Stimulated activated naive CD4-positive, alpha-beta T cell treated with Interleukin-2 at 50 U/mL for 16 hours (primary cell): Measurements from ENCODE around the gene CLEC2D.
"Not testable (repeated sequence)": the region's sequence is repeated elsewhere in the genome, so short reads cannot be mapped to it uniquely, and the experiment has no call there.

Source experiments
- DNase-seq: peaks from one replicate; lab custom pipeline; 2025; lab: John Stamatoyannopoulos, UW

The CLEC2D gene

DNA sequence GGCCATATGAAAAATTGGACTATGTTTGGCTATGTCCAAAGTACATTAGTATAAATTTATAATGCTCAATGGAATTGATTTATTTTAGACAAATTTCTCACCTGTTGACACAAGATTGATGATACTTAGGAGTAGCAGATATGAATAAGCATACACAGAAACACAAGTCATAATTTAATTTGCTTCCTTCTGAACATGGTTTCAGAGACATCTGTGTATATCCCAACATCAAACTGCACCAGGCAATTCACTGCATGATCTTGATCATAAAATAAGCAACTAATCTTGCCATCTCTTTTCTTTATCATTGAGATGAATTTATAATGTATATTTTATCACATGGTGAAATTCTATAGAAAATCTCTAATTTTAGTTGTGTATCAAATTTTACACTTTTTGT, 59.6 kb downstream of the CLEC2D start:
- no peak for DNase-seq

DNA sequence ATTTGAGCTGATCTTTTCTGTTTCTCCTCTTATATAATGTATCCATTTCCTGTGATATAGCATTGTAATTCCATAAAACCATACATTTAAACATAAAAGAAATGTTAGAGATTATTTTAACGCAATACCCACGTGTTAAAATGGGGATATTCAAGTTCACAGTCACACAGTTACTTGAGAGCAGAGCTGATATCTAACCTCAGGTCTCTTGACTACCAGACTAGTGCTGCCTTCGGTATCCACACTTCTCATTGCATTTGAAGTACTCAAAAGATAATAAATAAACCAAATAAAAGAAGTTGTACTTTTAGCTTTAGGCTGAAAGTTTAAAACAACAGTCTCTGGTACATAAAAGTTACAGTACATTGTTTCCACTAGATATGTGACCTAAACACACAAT, 60.5 kb downstream of the CLEC2D start:
- no peak for DNase-seq

DNA sequence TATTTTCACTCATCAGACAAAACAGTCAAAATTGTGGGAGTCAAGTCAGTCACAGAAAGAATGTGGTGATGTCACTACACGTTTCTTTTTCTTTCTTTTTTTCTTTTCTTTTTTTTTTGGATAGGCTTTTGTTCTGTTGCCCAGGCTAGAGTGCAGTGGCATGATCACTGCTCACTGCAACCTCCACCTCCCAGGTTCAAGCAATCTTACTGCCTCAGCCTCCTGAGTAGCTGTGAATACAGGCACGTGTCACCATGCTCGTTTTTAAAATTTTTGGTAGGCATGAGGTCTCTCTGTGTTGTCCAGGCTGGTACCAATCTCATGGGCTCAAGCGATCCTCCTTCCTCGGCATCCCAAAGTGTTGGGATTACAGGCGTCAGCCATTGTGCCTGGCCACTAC, 61.1 kb downstream of the CLEC2D start:
- no peak for DNase-seq

DNA sequence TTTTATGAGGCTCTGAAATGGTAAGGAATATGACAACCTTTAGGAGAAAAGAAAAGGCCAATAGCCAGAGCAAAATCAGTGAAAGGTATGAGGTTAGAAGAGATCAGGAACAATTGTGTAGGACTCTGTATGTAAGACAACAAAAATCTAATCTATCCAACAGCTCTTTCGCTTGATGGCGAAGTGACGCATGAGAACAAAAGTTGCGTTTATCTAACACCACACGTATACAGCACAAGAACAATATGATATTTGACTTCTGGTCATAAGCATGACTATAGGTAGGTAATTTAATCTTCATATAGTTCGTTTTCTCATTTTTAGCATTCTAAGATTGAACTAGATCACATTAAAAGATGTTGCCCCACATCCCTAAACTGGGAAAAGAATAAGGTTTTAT, 61.9 kb downstream of the CLEC2D start:
- no peak for DNase-seq

DNA sequence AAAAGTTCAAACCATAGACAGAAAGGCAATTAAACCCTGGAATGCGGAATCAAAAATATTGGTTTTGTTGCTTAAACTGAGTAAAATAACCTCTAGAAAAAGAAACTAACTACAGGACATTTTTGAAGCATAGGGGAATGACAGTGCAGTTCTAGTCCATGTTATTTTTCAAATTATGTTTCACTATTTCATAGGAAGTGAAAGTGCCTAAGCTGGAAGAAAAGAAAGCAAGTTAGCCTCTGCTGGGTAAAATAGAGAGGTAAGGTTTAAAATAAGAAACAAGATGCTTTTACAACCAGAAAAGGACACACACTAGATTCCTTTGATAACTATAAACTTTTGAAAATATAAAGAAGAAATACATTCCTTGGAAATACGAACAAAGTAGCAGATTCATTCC, 62.3 kb downstream of the CLEC2D start:
- no peak for DNase-seq

DNA sequence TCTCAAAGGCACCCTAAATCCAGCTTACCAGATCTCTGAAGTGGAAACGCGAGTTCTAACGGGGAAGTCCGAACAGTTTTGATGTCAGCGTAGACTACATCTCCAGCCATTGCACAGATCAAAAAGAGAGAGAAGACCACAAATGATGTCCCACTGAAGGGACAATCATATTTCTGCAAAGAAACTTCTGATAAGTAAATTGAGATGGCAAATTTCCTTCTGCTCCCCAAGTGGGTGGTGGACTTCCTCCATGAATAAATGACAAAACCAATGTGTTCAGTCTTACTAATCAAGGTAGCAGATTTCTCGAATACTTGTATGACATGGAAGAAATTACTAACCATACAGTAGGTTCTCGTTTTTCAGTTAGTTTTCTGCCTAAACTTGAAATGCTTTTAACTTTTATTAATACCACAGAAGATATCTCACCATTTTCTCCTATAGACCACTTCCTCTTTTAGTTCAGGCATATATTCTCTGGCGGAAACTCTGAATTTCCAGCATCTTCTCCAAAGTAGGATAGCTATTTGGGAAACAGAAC, 63.5 kb downstream of the CLEC2D start, which contains the start of gene CLECL1:
CLECL1 (minus strand) TSS at position 177 of the 541 bp plus-strand sequence.
- no peak for DNase-seq

DNA sequence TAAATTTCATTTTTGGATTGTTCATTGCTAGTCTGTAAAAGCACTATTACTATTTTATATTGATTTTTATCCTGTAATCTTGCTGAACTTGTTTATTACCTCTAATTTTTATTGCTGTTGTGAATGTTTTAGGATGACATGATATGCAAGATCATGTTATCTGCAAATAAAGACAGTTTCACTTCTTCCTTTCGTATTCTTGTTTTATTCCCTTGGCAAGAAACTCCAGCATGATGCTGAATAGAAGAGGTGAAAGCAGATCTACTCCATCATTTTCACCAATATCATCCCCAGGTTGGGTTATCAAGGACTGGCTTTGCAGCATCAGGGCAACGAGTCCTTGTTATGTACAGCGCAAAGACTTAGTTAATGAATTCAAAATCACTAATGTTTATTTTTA, 66.1 kb downstream of the CLEC2D start:
- no peak for DNase-seq

DNA sequence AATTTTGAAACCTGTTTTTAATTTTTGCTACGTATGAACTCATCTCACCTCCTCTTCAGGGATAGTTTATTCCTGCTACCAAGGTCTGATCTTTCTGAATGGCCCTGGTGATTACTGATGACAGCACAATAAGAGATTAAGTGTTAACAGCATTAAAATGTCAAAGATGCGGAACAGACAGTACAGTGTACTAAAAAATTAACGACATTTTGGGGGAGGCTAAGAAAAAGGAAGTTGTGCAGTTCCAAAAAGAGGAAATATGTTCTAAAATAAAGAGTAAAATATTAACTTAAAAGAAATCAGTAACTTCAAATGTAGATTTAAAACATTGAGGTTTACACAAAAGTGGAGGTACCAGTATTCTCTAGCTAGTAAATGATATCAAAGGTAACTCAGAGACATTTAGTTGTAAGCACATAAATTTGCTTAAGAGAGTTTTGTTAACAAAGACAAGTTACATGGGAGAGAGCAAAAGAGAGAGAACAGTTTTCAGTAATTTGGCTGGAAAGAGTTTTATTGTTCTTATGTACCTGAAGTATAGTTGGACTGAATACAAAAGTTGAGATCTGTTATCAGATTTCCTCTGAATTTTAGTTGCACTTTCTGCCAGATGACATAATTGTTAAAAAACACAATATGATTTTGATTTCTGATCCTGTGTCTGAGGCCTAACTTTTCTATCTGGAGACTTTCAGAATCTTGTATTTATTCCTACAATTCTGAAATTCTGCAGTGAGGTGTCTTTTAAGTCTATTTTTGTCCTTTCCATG, 67.6 kb downstream of the CLEC2D start:
- DNase-seq: no peak

DNA sequence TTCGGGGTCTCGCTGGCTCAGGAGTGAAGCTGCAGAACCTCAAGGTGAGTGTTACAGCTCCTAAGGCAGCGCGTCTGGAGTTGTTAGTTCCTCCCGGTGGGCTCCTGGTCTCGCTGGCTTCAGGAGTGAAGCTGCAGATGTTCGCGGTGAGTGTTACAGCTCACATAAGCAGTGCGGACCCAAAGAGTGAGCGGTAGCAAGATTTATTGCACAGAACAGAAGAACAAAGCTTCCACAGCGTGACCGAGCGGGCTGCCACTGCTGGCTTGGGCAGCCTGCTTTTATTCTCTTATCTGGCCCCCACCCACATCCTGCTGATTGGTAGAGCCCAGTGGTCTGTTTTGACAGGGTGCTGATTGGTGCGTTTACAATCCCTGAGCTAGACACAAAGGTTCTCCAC, 69.4 kb downstream of the CLEC2D start:
- DNase-seq: not testable (repeated sequence)

DNA sequence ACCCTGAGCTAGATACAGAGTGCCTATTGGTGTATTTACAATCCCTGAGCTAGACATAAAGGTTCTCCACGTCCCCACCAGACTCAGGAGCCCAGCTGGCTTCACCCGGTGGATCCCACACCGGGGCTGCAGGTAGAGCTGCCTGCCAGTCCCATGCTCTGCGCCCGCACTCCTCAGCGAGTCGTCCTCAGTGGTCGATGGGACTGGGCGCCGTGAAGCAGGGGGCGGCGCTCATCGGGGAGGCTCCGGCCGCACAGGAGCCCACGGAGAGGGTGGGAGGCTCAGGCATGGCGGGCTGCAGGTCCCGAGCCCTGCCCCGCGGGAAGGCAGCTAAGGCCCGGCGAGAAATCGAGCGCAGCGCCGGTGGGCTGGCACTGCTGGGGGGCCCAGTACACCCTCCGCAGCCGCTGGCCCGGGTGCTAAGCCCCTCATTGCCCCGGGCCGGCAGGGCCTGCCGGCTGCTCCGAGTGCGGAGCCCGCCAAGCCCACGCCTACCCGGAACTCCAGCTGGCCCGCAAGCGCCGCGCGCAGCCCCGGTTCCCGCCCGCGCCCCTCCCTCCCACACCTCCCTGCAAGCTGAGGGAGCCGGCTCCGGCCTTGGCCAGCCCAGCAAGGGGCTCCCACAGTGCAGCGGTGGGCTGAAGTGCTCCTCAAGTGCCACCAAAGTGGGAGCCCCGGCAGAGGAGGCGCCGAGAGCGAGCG, 70.0 kb downstream of the CLEC2D start:
- not testable (repeated sequence) for DNase-seq

DNA sequence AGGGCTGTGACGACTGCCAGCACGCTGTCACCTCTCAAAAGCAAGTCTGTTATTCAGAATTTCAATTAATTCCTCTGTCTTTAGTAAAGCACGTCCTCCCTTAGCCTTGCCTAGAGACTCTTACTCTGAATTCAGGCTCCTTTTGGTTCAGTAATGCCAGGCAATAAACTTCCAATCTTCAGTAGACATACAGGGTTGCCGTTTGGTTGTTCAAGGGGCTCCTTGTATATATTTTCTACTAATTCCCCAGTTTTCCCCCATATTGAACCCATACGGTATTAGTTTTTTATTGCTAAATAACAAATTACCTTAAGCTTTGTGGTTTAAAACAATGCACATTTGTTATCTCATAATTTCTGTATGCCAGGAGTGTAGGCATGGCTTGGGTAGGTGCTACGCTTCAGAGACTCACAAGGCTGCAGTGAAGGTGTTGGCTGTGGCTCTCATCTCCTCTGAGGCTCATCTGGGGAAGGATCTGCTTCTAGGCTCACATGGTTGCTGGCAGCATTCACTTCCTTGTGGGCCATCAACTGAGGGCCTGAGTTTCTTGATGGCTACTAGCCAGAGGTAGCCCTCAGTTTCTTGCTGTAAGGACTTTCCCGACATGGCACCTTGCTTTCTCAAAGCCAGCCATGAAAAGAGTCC, 70.7 kb downstream of the CLEC2D start:
- DNase-seq: no peak

- peak; percentile 71 for DNase-seq
These were observed 72.2 kb downstream of the CLEC2D start for GRCh38 chr12:9741726-9742125.

DNA sequence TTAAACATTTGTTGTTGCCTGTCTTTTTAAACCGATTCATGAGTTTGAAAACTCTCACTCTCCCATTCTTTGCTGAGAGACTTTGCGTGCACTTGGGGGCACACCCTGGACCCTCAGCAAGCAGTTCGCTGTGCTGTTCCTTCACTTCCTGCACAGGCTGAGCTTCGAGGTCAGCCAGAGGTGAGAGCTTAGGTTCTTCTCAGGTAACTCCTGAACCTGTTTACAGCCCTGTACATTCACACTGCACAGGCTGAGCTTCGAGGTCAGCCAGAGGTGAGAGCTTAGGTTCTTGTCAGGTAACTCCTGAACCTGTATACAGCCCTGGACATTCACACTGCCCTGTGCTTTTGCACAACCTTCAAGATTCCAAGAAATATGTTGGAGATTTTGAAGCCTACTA, 73.1 kb downstream of the CLEC2D start:
- DNase-seq: no peak

DNA sequence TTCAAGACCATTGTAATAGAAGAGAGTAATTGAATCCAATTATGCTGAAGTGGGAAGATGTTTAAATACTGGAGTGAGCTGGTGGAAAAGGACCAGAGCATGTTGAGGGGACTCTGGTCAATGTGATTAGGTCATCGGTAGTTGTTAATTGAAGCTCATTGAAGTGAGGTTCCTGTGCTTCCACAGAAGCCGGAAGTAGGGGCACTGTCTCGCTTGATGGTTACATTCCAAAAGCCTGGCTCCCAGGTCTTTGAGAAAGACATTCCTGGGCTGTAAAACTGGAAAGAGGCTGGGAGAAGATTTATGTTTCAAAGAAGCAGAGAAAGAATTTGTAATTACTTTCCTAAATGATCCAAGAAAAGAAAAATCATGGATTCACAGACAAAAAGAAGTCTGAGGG, 75.7 kb downstream of the CLEC2D start:
- no peak for DNase-seq
